ENCODE results near the gene DYSF. TPM values are rescaled to one million over a fixed set of nuclear protein-coding genes. Genes with fewer than 3 reads are reported as not detected.

The DYSF gene
- total and polyA plus RNA-seq, 2 donors (not counting 1 experiment from before 2014, with no cell fraction given): 0.17 to 0.43 TPM

GRCh38 chr2:71472019-71472418, 18.7 kb downstream of the DYSF start:
- Mint-ChIP-seq H3K27ac (no peak overlapping the region), H3K27me3 (peaks cover 39% of the 10 kb centered on the region), H3K4me1 (peaks cover 10% of the 10 kb centered on the region), H3K9me3 (ENCODE audit: insufficient read depth) (no peaks in the 10 kb centered on the region), H3K4me3 (no peak overlapping the region)
- Histone ChIP-seq H3K9ac (ENCODE audit: low read length) (no peak overlapping the region), H3K4me2 (replicated peaks; ENCODE audit: low read depth, low read length, poor library complexity, severe bottlenecking) (no peak overlapping the region), H3K79me2 (ENCODE audit: control insufficient read depth, insufficient read depth, low read length) (no peaks in the 10 kb centered on the region), H3K9me3 (ENCODE audit: control extremely low read depth in 1 of 3, control insufficient read depth in 2 of 3, insufficient read depth in 1 of 3, low read length in 2 of 3) (no peaks in the 10 kb centered on the region), H3K36me3 (replicated peaks in 1 of 2; ENCODE audit: control extremely low read depth in 1 of 2, control insufficient read depth in 1 of 2, extremely low read depth in 1 of 2, insufficient read depth in 2 of 2, low read length in 1 of 2) (no peaks in the 10 kb centered on the region), H4K20me1 (ENCODE audit: control insufficient read depth, insufficient read depth, low read length, poor library complexity, severe bottlenecking) (no peaks in the 10 kb centered on the region), H3K27me3 (replicated peaks in 1 of 4; ENCODE audit: control extremely low read depth in 1 of 4, control insufficient read depth in 3 of 4, insufficient read depth in 4 of 4, low read length in 3 of 4) (peaks cover 0 to 18% (median 10%) of the 10 kb centered on the region in 4 experiments), H3K4me3 (ENCODE audit: control extremely low read depth in 1 of 5, extremely low read depth in 1 of 5, insufficient read depth in 1 of 5, low read depth in 2 of 5, low read length in 4 of 5) (no peak overlapping the region), H3K27ac (ENCODE audit: low read length in 2 of 2) (no peak overlapping the region), H3K4me1 (ENCODE audit: control insufficient read depth in 2 of 2, insufficient read depth in 2 of 2, low read length in 2 of 2) (peaks cover 2% of the 10 kb centered on the region in 2 donors), H2AFZ (ENCODE audit: insufficient read depth, low read depth, low read length, poor library complexity, severe bottlenecking) (no peak overlapping the region)
- ChIA-PET POLR2A (no interaction called here), CTCF (no interaction called here)
- DNase-seq (no peak), ATAC-seq (ENCODE audit: low read depth) (no peak)
- TF ChIP-seq CTCF (IDR thresholded peaks at IDR 0.05): no peak
- TF ChIP-seq EZH2 (IDR thresholded peaks at IDR 0.05; ENCODE audit: borderline replicate concordance, insufficient read depth, low read depth, low read length, poor library complexity, severe bottlenecking): no peak
- no CpG with 5 or more reads among the region's 2 CpGs for WGBS (ENCODE audit: insufficient coverage)
- intact Hi-C loops (cut with micrococcal nuclease): no loop called here

DNA sequence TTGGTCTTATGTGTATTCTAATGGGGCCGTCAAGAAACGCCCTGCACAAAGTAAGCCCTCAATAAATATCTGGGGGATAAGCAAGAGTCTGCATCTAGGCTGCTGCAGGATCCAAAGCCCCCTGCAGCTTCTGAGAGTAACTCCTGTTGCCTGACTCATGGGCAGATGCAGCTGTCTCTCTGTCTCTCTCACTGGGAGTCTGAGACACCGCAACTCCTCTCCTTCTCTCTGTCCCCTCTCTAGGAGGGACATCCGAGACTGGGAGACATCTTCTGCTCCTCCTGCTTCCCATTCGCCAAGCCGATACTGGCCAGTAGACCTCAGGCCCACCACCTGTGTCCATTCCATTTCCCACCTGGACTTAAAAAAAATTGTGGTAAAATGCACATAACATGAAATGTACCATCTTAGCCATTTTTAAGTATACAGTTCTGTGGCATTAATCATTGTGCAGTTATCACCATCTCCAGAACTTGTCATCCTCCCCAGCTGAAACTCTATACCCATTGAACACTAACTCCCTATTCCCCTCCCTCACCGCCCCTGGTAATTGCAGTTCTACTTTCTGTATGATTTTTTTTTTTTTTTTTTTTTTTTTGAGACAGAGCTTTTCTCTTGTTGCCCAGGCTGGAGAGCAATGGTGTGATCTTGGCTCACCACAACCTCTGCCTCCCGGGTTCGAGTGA, 20.1 kb downstream of the DYSF start:
- H3K27me3 ChIP-seq (replicated peaks in 1 of 4; ENCODE audit: control extremely low read depth in 1 of 4, control insufficient read depth in 3 of 4, insufficient read depth in 4 of 4, low read length in 3 of 4): peaks cover 0 to 5% (median 3%) of the 10 kb centered on the region in 4 experiments
- TF ChIP-seq CTCF (IDR thresholded peaks at IDR 0.05): no peak
- no peak for TF ChIP-seq EZH2 (IDR thresholded peaks at IDR 0.05; ENCODE audit: borderline replicate concordance, insufficient read depth, low read depth, low read length, poor library complexity, severe bottlenecking)
- H3K79me2 ChIP-seq (ENCODE audit: control insufficient read depth, insufficient read depth, low read length): no peaks in the 10 kb centered on the region
- Mint-ChIP-seq H3K27ac (no peak overlapping the region), H3K4me1 (peaks cover 5% of the 10 kb centered on the region), H3K4me3 (no peak overlapping the region), H3K27me3 (peaks cover 24% of the 10 kb centered on the region), H3K9me3 (ENCODE audit: insufficient read depth) (no peaks in the 10 kb centered on the region)
- no peak for DNase-seq
- CTCF ChIA-PET: no interaction called here
- H2AFZ ChIP-seq (ENCODE audit: insufficient read depth, low read depth, low read length, poor library complexity, severe bottlenecking): no peak overlapping the region
- H3K4me2 ChIP-seq (replicated peaks; ENCODE audit: low read depth, low read length, poor library complexity, severe bottlenecking): no peak overlapping the region
- no peaks in the 10 kb centered on the region for H3K36me3 ChIP-seq (replicated peaks in 1 of 2; ENCODE audit: control extremely low read depth in 1 of 2, control insufficient read depth in 1 of 2, extremely low read depth in 1 of 2, insufficient read depth in 2 of 2, low read length in 1 of 2)
- no peak overlapping the region for H3K27ac ChIP-seq (ENCODE audit: low read length in 2 of 2)
- no peaks in the 10 kb centered on the region for H3K4me1 ChIP-seq (ENCODE audit: control insufficient read depth in 2 of 2, insufficient read depth in 2 of 2, low read length in 2 of 2)
- H3K9ac ChIP-seq (ENCODE audit: low read length): no peak overlapping the region
- no peak overlapping the region for H3K4me3 ChIP-seq (ENCODE audit: control extremely low read depth in 1 of 5, extremely low read depth in 1 of 5, insufficient read depth in 1 of 5, low read depth in 2 of 5, low read length in 4 of 5)
- H4K20me1 ChIP-seq (ENCODE audit: control insufficient read depth, insufficient read depth, low read length, poor library complexity, severe bottlenecking): no peaks in the 10 kb centered on the region
- no peaks in the 10 kb centered on the region for H3K9me3 ChIP-seq (ENCODE audit: control extremely low read depth in 1 of 3, control insufficient read depth in 2 of 3, insufficient read depth in 1 of 3, low read length in 2 of 3)
- intact Hi-C loops (cut with micrococcal nuclease): no loop called here
- WGBS (ENCODE audit: insufficient coverage): 94% methylated on average over 2 of the region's 9 CpGs
- no peak for ATAC-seq (ENCODE audit: low read depth)
- POLR2A ChIA-PET: no interaction called here

Measured in B cell (primary cell).